ENCODE data around the gene DCLK1.

Gene DCLK1

GRCh38 chr13:35936246-35936978 is 194.8 kb downstream of the DCLK1 start:
- DNase-seq = no peak

GRCh38 chr13:35930665-35931631 is 200.2 kb downstream of the DCLK1 start:
- no peak for DNase-seq

GRCh38 chr13:35927567-35928021 is 203.6 kb downstream of the DCLK1 start:
- DNase-seq = no peak

GRCh38 chr13:35926859-35927530 is 204.2 kb downstream of the DCLK1 start:
- DNase-seq = no peak

DNA sequence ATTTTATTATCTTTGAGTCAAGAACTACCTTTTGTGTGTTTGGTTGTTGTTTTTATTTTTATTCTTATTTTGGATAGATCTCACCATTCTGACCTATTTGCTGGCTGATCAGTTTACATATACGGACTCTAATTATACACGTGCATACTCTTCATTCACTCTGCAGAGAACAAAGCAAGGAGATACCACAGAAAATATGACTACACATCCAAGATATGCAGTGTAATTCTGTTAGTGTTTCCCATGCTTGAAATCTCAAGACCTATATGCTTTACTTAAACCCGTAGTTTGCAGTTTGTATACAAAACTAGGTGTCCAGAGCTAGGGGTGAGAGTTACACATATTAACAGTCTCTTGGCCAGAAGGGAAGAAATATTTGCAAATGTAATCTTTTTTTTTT is 205.5 kb downstream of the DCLK1 start:
- DNase-seq = no peak

- no peak for DNase-seq
Observed at GRCh38 chr13:35923347-35923746, 207.8 kb downstream of the DCLK1 start.

DNA sequence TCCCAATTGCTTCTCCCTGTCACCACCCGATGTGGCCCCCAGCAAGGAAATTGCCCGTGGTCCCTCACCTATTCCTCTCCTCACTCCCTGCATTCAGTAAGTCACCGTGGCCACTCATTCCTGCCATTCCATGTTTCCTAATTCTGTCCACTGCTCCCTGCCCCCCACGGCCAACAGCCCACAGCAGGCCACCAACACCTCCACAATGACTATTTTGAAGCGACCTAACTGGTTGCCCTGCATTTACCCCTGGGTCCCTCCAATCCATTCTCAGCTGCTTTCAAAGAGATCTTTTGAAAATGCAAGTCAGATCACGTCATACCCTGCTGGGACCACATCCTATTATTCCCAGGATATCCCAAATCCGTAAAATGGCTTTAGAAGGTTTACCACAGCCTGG is 210.4 kb downstream of the DCLK1 start:
- no peak for DNase-seq

- DNase-seq = no peak
Observed at GRCh38 chr13:35917942-35918645, 213.1 kb downstream of the DCLK1 start.

DNA sequence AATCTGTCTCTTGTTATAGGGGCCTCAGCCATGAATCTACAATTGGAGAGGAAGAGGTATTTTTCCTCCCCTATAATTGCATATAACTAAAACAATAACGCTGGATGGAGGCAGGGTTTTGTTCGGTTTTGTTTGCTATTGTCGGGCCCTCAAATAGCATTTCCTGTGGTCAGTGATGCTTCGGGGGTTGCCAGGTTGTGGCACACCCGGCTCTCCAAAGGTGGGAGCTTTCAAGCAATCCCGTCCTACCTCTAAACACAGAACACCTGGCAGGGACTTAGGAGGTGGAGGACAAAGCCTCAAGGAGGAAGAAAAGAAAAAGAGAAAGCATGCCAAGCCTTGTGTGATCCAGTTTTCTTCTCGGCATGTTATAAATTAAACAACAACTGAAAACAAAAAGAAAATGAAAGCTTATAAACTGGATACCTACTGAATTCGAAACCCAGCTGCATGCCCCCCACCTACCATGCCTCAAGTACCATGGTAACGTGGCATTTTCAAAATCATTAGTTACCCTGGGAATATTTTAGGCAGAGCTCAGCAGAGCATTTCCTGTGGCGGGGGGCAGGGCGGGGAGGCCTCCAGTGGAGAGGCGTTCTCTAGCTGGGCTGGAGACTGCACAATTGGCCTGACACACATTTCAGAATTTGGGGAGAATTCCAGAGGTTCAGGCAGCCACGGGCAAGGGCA is 213.8 kb downstream of the DCLK1 start:
- DNase-seq = no peak

- DNase-seq = no peak
Observed at GRCh38 chr13:35916146-35916545, 215.0 kb downstream of the DCLK1 start.

- no peak for DNase-seq
Observed at GRCh38 chr13:35914662-35915061, 216.5 kb downstream of the DCLK1 start.

DNA sequence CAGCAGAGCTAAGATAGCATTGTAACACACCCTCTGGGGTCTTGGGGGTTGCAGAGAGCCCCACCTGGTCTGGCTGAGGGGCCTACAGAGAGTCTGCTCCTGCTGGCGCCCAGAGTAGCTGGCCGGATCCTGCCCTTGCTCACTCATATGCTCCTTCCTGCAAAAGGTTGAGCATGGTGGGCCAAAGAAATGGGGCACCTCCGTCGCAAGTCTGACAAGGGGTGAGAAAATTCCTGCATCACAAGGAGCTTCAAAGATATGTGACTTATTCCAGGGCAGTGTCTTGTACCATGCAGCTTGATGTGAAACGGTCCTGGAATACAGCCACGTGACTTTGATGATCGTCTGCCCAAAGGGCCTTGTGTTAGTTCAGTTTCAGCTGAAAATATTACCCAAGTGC is 218.3 kb downstream of the DCLK1 start:
- DNase-seq = no peak

- no peak for DNase-seq
Observed at GRCh38 chr13:35909837-35910540, 221.2 kb downstream of the DCLK1 start.

DNA sequence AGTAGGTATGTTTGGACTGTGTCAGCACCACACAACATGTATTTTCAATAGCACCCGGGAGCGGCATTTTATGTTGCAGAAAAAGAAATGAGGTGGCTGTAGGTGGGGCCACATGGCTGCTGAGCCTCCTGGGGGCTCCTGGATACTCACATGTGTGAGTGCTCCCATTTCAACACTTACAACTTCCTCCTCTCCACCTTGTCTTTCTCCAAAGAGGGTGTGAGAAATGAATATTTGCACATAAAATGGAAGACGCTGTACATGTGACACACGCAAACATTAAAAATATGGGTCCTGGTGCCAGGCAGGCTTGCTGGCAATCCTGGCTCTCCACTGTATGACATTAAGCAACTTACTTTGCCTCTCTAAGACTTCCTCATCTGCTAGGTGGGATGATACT is 222.1 kb downstream of the DCLK1 start:
- no peak for DNase-seq

DNA sequence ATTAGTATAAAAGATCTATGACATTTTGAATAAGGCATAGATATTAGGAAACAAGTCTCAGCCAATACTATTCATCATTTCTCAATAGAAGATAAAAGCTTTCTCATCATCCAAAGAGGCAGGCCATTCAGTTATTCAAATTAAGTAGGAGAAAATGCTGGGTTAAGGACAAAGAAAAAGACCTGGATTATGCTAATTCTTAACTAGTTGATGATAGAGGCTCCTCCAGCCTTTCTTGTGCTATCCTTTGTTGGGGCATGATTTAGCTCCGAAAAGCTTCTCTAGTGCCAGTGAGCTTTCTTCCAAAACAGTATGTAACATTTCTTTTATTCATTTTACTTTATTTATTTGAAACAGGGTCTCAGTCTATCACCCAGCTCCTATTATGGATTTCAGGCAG is 223.0 kb downstream of the DCLK1 start:
- no peak for DNase-seq

- DNase-seq = no peak
Observed at GRCh38 chr13:35906636-35907035, 224.5 kb downstream of the DCLK1 start.

GRCh38 chr13:35903075-35903474 is 228.1 kb downstream of the DCLK1 start:
- no peak for DNase-seq

DNA sequence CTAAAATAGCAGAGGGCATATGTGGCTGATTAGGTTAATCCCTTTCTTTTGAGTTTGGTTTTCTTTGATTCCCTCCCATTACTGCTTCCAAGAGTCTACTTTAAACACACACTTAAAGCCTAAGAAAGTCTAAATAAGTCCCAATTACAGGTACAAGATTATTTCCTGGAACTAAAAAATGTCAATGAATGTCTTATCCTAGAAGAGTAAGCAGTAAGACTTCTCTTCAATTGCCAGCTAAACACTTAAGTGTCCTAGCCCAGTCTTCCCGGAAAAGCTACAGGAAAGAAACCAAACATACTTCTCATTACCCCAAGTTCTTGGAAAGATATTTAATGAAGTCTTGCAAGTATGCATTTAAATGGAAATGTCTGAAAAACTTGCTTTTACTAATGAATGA is 233.1 kb downstream of the DCLK1 start:
- DNase-seq = no peak

GRCh38 chr13:35894636-35895035 is 236.5 kb downstream of the DCLK1 start:
- no peak for DNase-seq

DNA sequence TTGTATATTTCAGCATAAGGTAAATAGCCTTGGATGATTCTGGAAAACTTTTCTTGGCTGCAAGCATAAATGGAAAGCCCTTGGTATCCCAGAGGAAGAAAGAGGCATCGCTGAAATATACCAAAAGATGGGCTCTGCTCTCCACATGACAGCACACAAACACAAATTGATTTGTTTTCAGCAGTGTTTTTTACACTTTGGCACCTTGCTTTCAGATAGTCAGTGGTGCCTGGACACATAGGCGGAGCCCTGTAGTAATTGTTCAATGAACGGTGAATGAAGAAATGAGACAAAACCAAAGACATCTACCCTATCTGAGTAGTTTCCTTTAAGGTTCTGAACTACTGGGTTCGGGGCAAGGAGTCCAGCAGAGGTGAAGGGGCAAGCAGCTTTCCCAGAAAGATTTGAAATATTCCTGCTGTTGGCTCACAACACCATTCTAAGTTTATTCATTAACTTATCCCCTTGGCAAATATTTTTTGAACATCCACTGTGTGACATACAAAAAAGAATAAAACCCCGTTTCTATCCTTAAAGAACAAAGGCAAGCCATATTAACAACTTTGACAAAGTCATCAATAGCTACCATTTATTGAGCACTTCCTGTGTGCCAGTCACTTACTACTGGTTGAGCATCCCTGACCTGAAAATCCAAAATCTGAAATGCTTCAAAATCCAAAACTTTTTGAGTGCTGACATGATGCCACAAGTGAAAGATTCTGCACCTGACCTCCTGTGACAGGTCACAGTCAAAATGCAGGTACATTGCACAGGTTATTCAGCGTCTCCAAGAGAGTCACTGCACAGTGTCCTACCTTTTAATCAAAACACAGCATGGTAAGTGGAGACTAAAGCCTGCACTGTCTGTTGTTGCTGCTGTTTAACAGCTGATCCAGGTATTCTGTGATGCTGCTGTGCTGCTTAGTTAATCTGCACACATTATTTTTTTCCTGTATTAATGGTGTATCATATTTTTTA is 238.1 kb downstream of the DCLK1 start:
- DNase-seq = no peak

Measured in CD4-positive, alpha-beta T cell treated with Interleukin-15 for 1 hour (primary cell).